H1 (cell line): ENCODE results near the gene ROBO2. TPM values are rescaled to one million over a fixed set of nuclear protein-coding genes. Genes with fewer than 3 reads are reported as not detected.

ENCODE experiments used
- CTCF ChIA-PET: fragments of 300-600 bp; sonication (Branson Sonifier 250); formaldehyde crosslinking; loops from one replicate; lab custom pipeline; 2021; ENCODE audit not compliant: partially characterized antibody; lab: Charles Lee
- POLR2A ChIA-PET: fragments of 300-600 bp; sonication (Branson Sonifier 250); formaldehyde crosslinking; loops from one replicate; lab custom pipeline; 2021; ENCODE audit warnings: inconsistent platforms; ENCODE audit not compliant: partially characterized antibody; lab: Charles Lee
- DNase-seq, 2 experiments: peaks; one replicate each; pipeline versions ENCODE4 v3.0.0 to v3.0.0-alpha.2; 2010 to 2022; ENCODE audit warnings: low spot score in 2 of 2, low read depth in 1 of 2, mixed read lengths in 1 of 2
- FAIRE-seq: peaks from 2 replicates; lab custom pipeline; 2011; peaks lifted over from hg19 to GRCh38; lab: Jason Lieb, UNC
- H2AFZ ChIP-seq: 2 replicates; pipeline ENCODE4 v1.8.1; 2012; ENCODE audit warnings: low read length, inconsistent platforms
- H2AK5ac ChIP-seq: 2 replicates; pipeline ENCODE4 v1.6.1; 2013; ENCODE audit warnings: low read depth, low read length
- H2BK120ac ChIP-seq: replicated peaks from 2 replicates; pipeline ENCODE3; 2013; ENCODE audit warnings: low read depth, low read length, inconsistent platforms
- H2BK12ac ChIP-seq: 2 replicates; pipeline ENCODE4 v1.6.1; 2013; ENCODE audit warnings: low read depth, low read length
- H2BK15ac ChIP-seq: 2 replicates; pipeline ENCODE4 v1.6.1; 2013; ENCODE audit warnings: low read length
- H2BK20ac ChIP-seq: 2 replicates; pipeline ENCODE4 v1.6.1; 2013; ENCODE audit warnings: low read length
- H2BK5ac ChIP-seq: 2 replicates; pipeline ENCODE4 v1.6.1; 2013; ENCODE audit warnings: low read depth, low read length
- H3K14ac ChIP-seq: 2 replicates; pipeline ENCODE4 v1.6.1; 2013; ENCODE audit warnings: inconsistent platforms; ENCODE audit not compliant: insufficient read length
- H3K18ac ChIP-seq: 2 replicates; pipeline ENCODE4 v1.6.1; 2013; ENCODE audit warnings: low read length; ENCODE audit errors: extremely low read depth
- H3K23ac ChIP-seq: 2 replicates; pipeline ENCODE4 v1.6.1; 2013; ENCODE audit warnings: inconsistent platforms; ENCODE audit not compliant: insufficient read length
- H3K23me2 ChIP-seq: 2 replicates; pipeline ENCODE4 v1.6.1; 2013; ENCODE audit warnings: low read depth, low read length
- H3K27ac ChIP-seq: 2 replicates; pipeline ENCODE4 v1.6.1; 2011; ENCODE audit warnings: low read depth, low read length, inconsistent platforms
- H3K27me3 ChIP-seq, 4 experiments: replicated peaks in 1 of 4; 1 replicate in 1 of 4; 2 replicates in 3 of 4; pipeline versions ENCODE4 v1.6.1 to v1.8.1; 2011 to 2013; ENCODE audit warnings: low read length in 3 of 4, mild to moderate bottlenecking in 3 of 4, inconsistent platforms in 2 of 4, mixed read lengths in 2 of 4, moderate library complexity in 1 of 4; ENCODE audit not compliant: control insufficient read depth in 3 of 4, insufficient read depth in 3 of 4; ENCODE audit errors: extremely low read depth in 1 of 4
- H3K36me3 ChIP-seq, 4 experiments: 2 replicates each; pipeline versions ENCODE4 v1.6.1 to v1.8.1; 2011 to 2013; ENCODE audit warnings: mild to moderate bottlenecking in 4 of 4, low read length in 3 of 4, moderate library complexity in 2 of 4, control low read depth in 1 of 4, inconsistent platforms in 1 of 4; ENCODE audit not compliant: insufficient read depth in 4 of 4, control insufficient read depth in 2 of 4
- H3K4ac ChIP-seq: replicated peaks from 2 replicates; pipeline ENCODE3; 2013; ENCODE audit warnings: low read length, low read depth, mixed read lengths, inconsistent platforms; ENCODE audit not compliant: insufficient read length
- H3K4me1 ChIP-seq, 4 experiments: replicated peaks in 1 of 4; 1 replicate in 1 of 4; 2 replicates in 3 of 4; pipeline versions ENCODE4 v1.6.1 to v1.8.1; 2011 to 2013; ENCODE audit warnings: low read length in 3 of 4, inconsistent platforms in 2 of 4, mixed read lengths in 1 of 4; ENCODE audit not compliant: insufficient read depth in 4 of 4, control insufficient read depth in 3 of 4
- H3K4me2 ChIP-seq, 2 experiments: 2 replicates each; pipeline versions ENCODE4 v1.6.1 to v1.8.1; 2011 to 2013; ENCODE audit warnings: low read depth in 2 of 2, low read length in 2 of 2, control low read depth in 1 of 2, inconsistent platforms in 1 of 2, mild to moderate bottlenecking in 1 of 2; ENCODE audit not compliant: insufficient read depth in 1 of 2
- H3K4me3 ChIP-seq, 4 experiments: fragments of 200-600, 300-600 bp in 1 of 4; sonication (generic), shearing (Covaris generic), sonication (Bioruptor Twin) in 1 of 4; 2 replicates each; pipeline versions ENCODE4 v1.5.1 to v1.8.1; 2011 to 2016; ENCODE audit warnings: low read length in 4 of 4, low read depth in 3 of 4, control low read depth in 2 of 4, inconsistent platforms in 2 of 4, mild to moderate bottlenecking in 2 of 4, mixed read lengths in 1 of 4, moderate library complexity in 1 of 4; ENCODE audit not compliant: insufficient read depth in 2 of 4; ENCODE audit errors: extremely low read depth in 1 of 4
- H3K56ac ChIP-seq: replicated peaks from 2 replicates; pipeline ENCODE3; 2013; ENCODE audit warnings: low read depth, mild to moderate bottlenecking, mixed read lengths, low read length, inconsistent platforms; ENCODE audit not compliant: insufficient read length
- H3K79me1 ChIP-seq: 2 replicates; pipeline ENCODE4 v1.6.1; 2013; ENCODE audit warnings: low read depth, low read length, control low read depth
- H3K79me2 ChIP-seq, 2 experiments: 2 replicates each; pipeline versions ENCODE4 v1.6.1 to v1.8.1; 2012 to 2013; ENCODE audit warnings: low read length in 2 of 2, mild to moderate bottlenecking in 2 of 2, inconsistent platforms in 1 of 2; ENCODE audit not compliant: insufficient read depth in 2 of 2, control insufficient read depth in 1 of 2
- H3K9ac ChIP-seq, 4 experiments: replicated peaks in 1 of 4; 1 replicate in 1 of 4; 2 replicates in 3 of 4; pipeline versions ENCODE4 v1.6.1 to v1.8.1; 2011 to 2013; ENCODE audit warnings: low read depth in 3 of 4, low read length in 3 of 4, control low read depth in 2 of 4, mild to moderate bottlenecking in 2 of 4, moderate library complexity in 2 of 4, inconsistent platforms in 1 of 4; ENCODE audit errors: extremely low read depth in 1 of 4
- H3K9me3 ChIP-seq, 2 experiments: 2 replicates each; pipeline versions ENCODE4 v1.6.1 to v1.8.1; 2012 to 2013; ENCODE audit warnings: mild to moderate bottlenecking in 2 of 2, moderate library complexity in 2 of 2, control low read depth in 1 of 2, inconsistent platforms in 1 of 2, low read depth in 1 of 2, low read length in 1 of 2, mixed read lengths in 1 of 2; ENCODE audit not compliant: insufficient read depth in 2 of 2
- H4K20me1 ChIP-seq, 2 experiments: replicated peaks in 1 of 2; 2 replicates each; pipeline versions ENCODE3 to v1.8.1; 2011 to 2013; ENCODE audit warnings: inconsistent platforms in 2 of 2, low read length in 2 of 2, mild to moderate bottlenecking in 1 of 2; ENCODE audit not compliant: insufficient read depth in 2 of 2, control insufficient read depth in 1 of 2
- H4K5ac ChIP-seq: 2 replicates; pipeline ENCODE4 v1.6.1; 2013; ENCODE audit warnings: low read length, low read depth, mixed read lengths, inconsistent platforms; ENCODE audit not compliant: insufficient read length
- H4K8ac ChIP-seq: 2 replicates; pipeline ENCODE4 v1.8.0; 2013; ENCODE audit warnings: mild to moderate bottlenecking, moderate library complexity, low read length, inconsistent platforms; ENCODE audit not compliant: insufficient read depth; ENCODE audit errors: extremely low read depth
- H4K91ac ChIP-seq: replicated peaks from 2 replicates; pipeline ENCODE3; 2013; ENCODE audit warnings: low read length, mixed read lengths, inconsistent platforms; ENCODE audit not compliant: insufficient read length
- ASH2L ChIP-seq: fragments of 200-600, 300-600 bp; sonication (generic); IDR thresholded peaks from one replicate; pipeline ENCODE4 v1.7.1; 2017; ENCODE audit warnings: low read length
- GABPA ChIP-seq: IDR thresholded peaks from 2 replicates; pipeline ENCODE4 v1.6.1; 2011; ENCODE audit warnings: mild to moderate bottlenecking, low read length, moderate library complexity, borderline replicate concordance; ENCODE audit not compliant: insufficient read depth
- RAD21 ChIP-seq, 2 experiments: IDR thresholded peaks in 1 of 2; conservative IDR thresholded peaks in 1 of 2; 2 replicates each; pipeline ENCODE4 v1.6.1; 2011; ENCODE audit warnings: low read depth in 2 of 2, low read length in 2 of 2, improper control_type of control experiment in 1 of 2, inconsistent platforms in 1 of 2, mild to moderate bottlenecking in 1 of 2, moderate library complexity in 1 of 2
- SIN3A ChIP-seq, 2 experiments: IDR thresholded peaks in 1 of 2; conservative IDR thresholded peaks in 1 of 2; 2 replicates each; pipeline ENCODE4 v1.6.1; 2011 to 2012; ENCODE audit warnings: low read length in 2 of 2, improper control_type of control experiment in 1 of 2, low read depth in 1 of 2, mild to moderate bottlenecking in 1 of 2
- SP1 ChIP-seq: IDR thresholded peaks from 2 replicates; pipeline ENCODE4 v1.6.1; 2011; ENCODE audit warnings: low read depth, low read length
- SP4 ChIP-seq: IDR thresholded peaks from 2 replicates; pipeline ENCODE4 v1.6.1; 2012; ENCODE audit warnings: low read length, inconsistent platforms
- WGBS, 2 experiments: shearing (Covaris generic) in 1 of 2; methylation state at CpG; one replicate each; pipeline versions ENCODE4 v1.1.6 to v1.1.7; 2013 to 2015; ENCODE audit warnings: low lambda C conversion rate in 2 of 2, mixed read lengths in 2 of 2, inconsistent platforms in 1 of 2, low coverage in 1 of 2, missing lambda C conversion rate in 1 of 2; ENCODE audit not compliant: insufficient replicate concordance in 2 of 2, insufficient coverage in 1 of 2, insufficient read length in 1 of 2; ENCODE audit errors: extremely low coverage in 1 of 2, missing lambda C conversion rate in 1 of 2; 5-methylcytosine and 5-hydroxymethylcytosine counted together
- polyA plus RNA-seq, 7 experiments: library from polyadenylated mRNA; depleted of rRNA in 3 of 7; stranded (reverse) in 5 of 7; unstranded in 2 of 7; fragments of >200 nt in 5 of 7; fragments of 200-250 nt in 2 of 7; gene quantifications; 1 replicate in 5 of 7; 2 replicates in 1 of 7; 4 replicates in 1 of 7; pipeline versions ENCODE4 v1.2.1 to v1.2.3, GENCODE V29; 2011 to 2013; ENCODE audit warnings: missing spikeins in 2 of 7, mixed read lengths in 2 of 7
- total RNA-seq: library from RNA; stranded (reverse); fragmentation: NEBNext Ultra II Directional; extraction: Animal tissue kit (Norgen Biotek cat#: 25700); gene quantifications from 2 replicates; pipeline ENCODE4 v1.2.1, GENCODE V29; 2021

ROBO2 gene
- total and polyA plus RNA-seq, 2 of the 8 experiments (the other 6 are each of a cell fraction or from before 2014, with no cell fraction given) = 1.5 to 2.9 TPM

DNA sequence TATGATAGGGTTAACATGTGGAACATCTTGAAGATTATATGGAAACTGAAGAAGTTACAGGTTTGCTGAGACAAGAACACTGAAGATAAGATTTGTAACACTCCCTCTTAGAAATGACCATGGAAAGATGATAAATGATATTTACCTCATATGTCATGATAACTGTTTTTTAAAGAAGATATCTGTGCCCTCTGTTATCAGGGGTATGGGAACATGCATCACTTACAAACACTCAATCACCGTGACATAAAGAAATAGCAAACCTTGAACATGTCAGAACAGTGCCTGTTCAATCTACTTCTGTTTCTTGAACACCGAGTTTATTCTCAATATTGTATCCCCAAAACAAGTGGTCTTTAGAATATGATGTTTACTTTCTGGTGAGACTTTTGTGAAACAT lies 149.4 kb downstream of the ROBO2 start:
- Histone ChIP-seq H2BK20ac (no peak overlapping the region), H2AFZ (no peak overlapping the region), H3K4me2 (no peak overlapping the region), H3K79me2 (no peaks in the 10 kb centered on the region), H3K4me1 (peaks cover 0 to 2% (median 0%) of the 10 kb centered on the region in 4 experiments; a peak in 1 of 7 replicates), H3K9me3 (no peaks in the 10 kb centered on the region), H2BK5ac (no peak overlapping the region), H3K27me3 (no peaks in the 10 kb centered on the region), H3K27ac (no peak overlapping the region), H4K8ac (no peak overlapping the region), H3K18ac (no peak overlapping the region), H3K4ac (no peak overlapping the region), H3K79me1 (no peaks in the 10 kb centered on the region), H3K14ac (no peak overlapping the region), H3K56ac (no peak overlapping the region), H3K36me3 (no peaks in the 10 kb centered on the region)
- CTCF ChIA-PET = no interaction called here
- TF ChIP-seq GABPA (no peak), SP4 (no peak), SP1 (no peak), SIN3A (conservative IDR thresholded peaks at IDR 0.05 in 1 of 2, IDR thresholded peaks at IDR 0.05 in 1 of 2; ENCODE audit: low read depth in 1 of 2, low read length in 2 of 2) (no peak), RAD21 (IDR thresholded peaks at IDR 0.05 in 1 of 2, conservative IDR thresholded peaks at IDR 0.05 in 1 of 2; ENCODE audit: low read depth in 2 of 2, low read length in 2 of 2) (no peak), ASH2L (no peak)
- TF ChIP-seq, all 59 proteins: peak for 0
- Histone ChIP-seq H4K91ac (no peak overlapping the region), H2BK12ac (no peak overlapping the region), H3K23me2 (no peaks in the 10 kb centered on the region), H3K9ac (no peak overlapping the region), H2BK120ac (no peak overlapping the region), H2AK5ac (no peak overlapping the region), H4K5ac (no peak overlapping the region), H2BK15ac (no peak overlapping the region), H3K4me3 (no peak overlapping the region), H4K20me1 (no peaks in the 10 kb centered on the region), H3K23ac (no peak overlapping the region)
- 93% methylated on average over 2 of the region's 2 CpGs; no CpG with 5 or more reads in 1 of the 2 experiments for WGBS, 2 experiments
- no peak for FAIRE-seq
- POLR2A ChIA-PET = no interaction called here
- no peak for DNase-seq
